HEK293T (cell line): Measurements from ENCODE around the gene FOXP4.
A peak's percentile ranks its signal among the peaks of the same experiment; 100 is the strongest.

Experiments
- CTCF ChIA-PET: fragments of 350-600 bp; formaldehyde crosslinking; extraction: SDS; loops from one replicate; lab custom pipeline; 2021; ENCODE audit warnings: antibody characterized with exemption, inconsistent platforms; lab: Yijun Ruan, JAX
- POLR2A ChIA-PET: fragments of 350-600 bp; formaldehyde crosslinking; extraction: SDS; loops from one replicate; lab custom pipeline; 2020; ENCODE audit warnings: antibody characterized with exemption, inconsistent platforms; lab: Yijun Ruan, JAX
- DNase-seq: peaks from one replicate; pipeline ENCODE4 v3.0.0; 2012; ENCODE audit warnings: mixed read lengths; ENCODE audit errors: extremely low spot score
- ARNT ChIP-seq: fragments of 450-650 bp; IDR thresholded peaks from 2 replicates; pipeline ENCODE4 v1.6.1; 2017; ENCODE audit warnings: mild to moderate bottlenecking
- BHLHE40 ChIP-seq: fragments of 450-650 bp; IDR thresholded peaks from 2 replicates; pipeline ENCODE4 v1.6.1; 2016; ENCODE audit warnings: mild to moderate bottlenecking, moderate library complexity, borderline replicate concordance
- CTBP1 ChIP-seq: fragments of 450-650 bp; IDR thresholded peaks from 2 replicates; pipeline ENCODE4 v1.6.1; 2016; ENCODE audit warnings: borderline replicate concordance
- ELF4 ChIP-seq: fragments of 450-650 bp; IDR thresholded peaks from 2 replicates; pipeline ENCODE4 v1.6.1; 2017; ENCODE audit warnings: antibody characterized with exemption
- FOXA1 ChIP-seq: fragments of 450-650 bp; IDR thresholded peaks from 2 replicates; pipeline ENCODE4 v1.6.1; 2016; ENCODE audit warnings: mild to moderate bottlenecking
- FOXK2 ChIP-seq: fragments of 450-650 bp; IDR thresholded peaks from 2 replicates; pipeline ENCODE4 v1.6.1; 2016; ENCODE audit warnings: mild to moderate bottlenecking
- FOXM1 ChIP-seq: fragments of 450-650 bp; IDR thresholded peaks from 2 replicates; pipeline ENCODE4 v1.6.1; 2017; ENCODE audit warnings: mild to moderate bottlenecking, borderline replicate concordance
- HDGF ChIP-seq: fragments of 450-650 bp; IDR thresholded peaks from 2 replicates; pipeline ENCODE4 v1.6.1; 2017; ENCODE audit warnings: antibody characterized with exemption, borderline replicate concordance
- L3MBTL2 ChIP-seq: fragments of 450-650 bp; conservative IDR thresholded peaks from 2 replicates; pipeline ENCODE4 v1.6.1; 2016; ENCODE audit warnings: mild to moderate bottlenecking
- LEF1 ChIP-seq: fragments of 450-650 bp; IDR thresholded peaks from 2 replicates; pipeline ENCODE4 v1.6.1; 2017; ENCODE audit warnings: mild to moderate bottlenecking, borderline replicate concordance
- NFRKB ChIP-seq: fragments of 450-650 bp; IDR thresholded peaks from 2 replicates; pipeline ENCODE4 v1.6.1; 2016; ENCODE audit warnings: mild to moderate bottlenecking, moderate library complexity
- PKNOX1 ChIP-seq: fragments of 450-650 bp; IDR thresholded peaks from 2 replicates; pipeline ENCODE4 v1.6.1; 2016
- SP1 ChIP-seq: fragments of 450-650 bp; IDR thresholded peaks from 2 replicates; pipeline ENCODE4 v1.6.1; 2017
- SUZ12 ChIP-seq: fragments of 450-650 bp; IDR thresholded peaks from 2 replicates; pipeline ENCODE4 v1.6.1; 2016; ENCODE audit warnings: mild to moderate bottlenecking
- TARDBP ChIP-seq: fragments of 450-650 bp; IDR thresholded peaks from 2 replicates; pipeline ENCODE4 v1.6.1; 2016
- ZNF384 ChIP-seq: fragments of 450-650 bp; IDR thresholded peaks from 2 replicates; pipeline ENCODE4 v1.6.1; 2016

Gene FOXP4

DNA sequence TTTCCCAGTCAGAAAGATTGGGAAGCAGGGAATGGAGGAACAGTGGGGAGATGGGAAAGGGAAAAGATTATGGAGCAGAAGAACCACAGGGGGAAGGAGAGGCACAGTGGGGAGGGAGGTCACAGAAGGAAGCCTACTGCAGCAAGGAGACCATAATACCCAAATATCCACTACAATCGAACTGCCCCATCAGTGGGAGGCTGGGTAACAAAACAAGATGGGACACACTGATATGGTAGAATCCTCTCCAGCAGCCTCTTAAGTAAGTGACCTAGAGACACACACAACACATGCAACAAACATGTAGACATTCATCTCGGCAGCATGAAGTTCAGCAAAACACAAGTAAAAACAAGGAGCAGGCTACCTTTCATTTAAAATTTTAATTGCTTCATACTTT is 4.8 kb upstream of the FOXP4 start:
- DNase-seq: no peak
- POLR2A ChIA-PET: no interaction called here
- TF ChIP-seq ARNT: no peak
- no peak for TF ChIP-seq FOXK2
- TF ChIP-seq CTBP1: no peak
- TF ChIP-seq L3MBTL2: no peak
- TF ChIP-seq SP1: no peak
- TF ChIP-seq NFRKB: no peak
- no peak for TF ChIP-seq TARDBP
- TF ChIP-seq LEF1: no peak
- TF ChIP-seq FOXM1: no peak
- TF ChIP-seq PKNOX1: no peak
- no peak for TF ChIP-seq ELF4
- no peak for TF ChIP-seq HDGF
- TF ChIP-seq SUZ12: no peak
- TF ChIP-seq FOXA1: no peak
- TF ChIP-seq ZNF384: no peak
- TF ChIP-seq BHLHE40: no peak
- CTCF ChIA-PET: no interaction called here

DNA sequence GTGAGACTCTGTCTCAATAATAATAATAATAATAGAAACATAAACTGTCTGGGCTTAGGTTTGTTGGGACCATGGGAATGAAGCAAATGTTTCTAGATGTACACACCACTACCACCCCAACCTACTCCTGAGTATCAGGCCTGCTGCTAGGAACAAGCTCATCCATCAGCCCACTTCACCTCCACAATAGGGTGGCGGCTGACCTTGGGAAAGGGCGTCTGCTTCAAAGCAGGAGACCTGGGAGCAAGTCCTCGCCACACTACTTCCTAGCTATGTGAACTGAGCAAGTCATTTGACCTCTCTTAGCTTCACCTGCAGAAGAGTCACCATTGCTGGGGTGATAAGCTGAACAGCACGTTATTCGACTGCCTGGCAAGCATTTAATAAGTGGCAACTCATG is 3.1 kb upstream of the FOXP4 start:
- CTCF ChIA-PET: no interaction called here

DNA sequence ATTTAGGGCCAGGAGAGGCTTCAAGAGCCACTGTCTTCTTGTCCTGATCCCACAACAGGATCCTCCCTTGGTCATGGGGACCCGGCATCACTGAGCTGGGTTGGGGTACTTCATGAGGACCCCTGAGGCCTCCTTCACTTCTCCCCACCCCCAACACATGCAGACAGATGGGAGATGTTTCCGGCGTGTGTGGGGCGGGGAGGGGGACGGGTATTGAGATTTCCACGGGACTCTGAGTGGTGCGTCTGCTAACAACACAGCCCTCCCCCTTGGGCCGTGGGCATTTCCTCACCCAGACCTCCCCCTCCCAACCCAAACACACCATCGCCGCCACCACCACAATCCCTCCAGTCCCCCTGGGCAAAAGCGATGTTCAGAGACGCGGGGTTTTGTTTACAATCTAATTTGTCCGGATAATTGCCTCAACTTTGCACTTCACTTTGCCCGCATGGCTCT is 906 bp upstream of the FOXP4 start:
- DNase-seq: no peak
- ChIA-PET POLR2A (no interaction called here), CTCF (interaction anchor here (0.6 kb wide), 1 partner anchor 9 kb away, joined by 3 read pairs; no protein-coding TSS in a partner anchor)
- TF ChIP-seq ELF4: no peak
- no peak for TF ChIP-seq HDGF
- TF ChIP-seq ARNT: no peak

More for the DNA sequence above, 3.1 kb upstream of the FOXP4 start:
- POLR2A ChIA-PET: interaction anchor here (0.9 kb wide), 1 partner anchor 37 kb away, joined by 3 read pairs; no protein-coding TSS in a partner anchor
- no peak for DNase-seq
- TF ChIP-seq PKNOX1 (no peak), NFRKB (no peak), SUZ12 (no peak), L3MBTL2 (no peak), FOXK2 (no peak), CTBP1 (no peak), SP1 (no peak), TARDBP (no peak), ZNF384 (no peak), LEF1 (no peak), ARNT (no peak), ELF4 (no peak), FOXM1 (no peak), BHLHE40 (no peak), FOXA1 (no peak)

DNA sequence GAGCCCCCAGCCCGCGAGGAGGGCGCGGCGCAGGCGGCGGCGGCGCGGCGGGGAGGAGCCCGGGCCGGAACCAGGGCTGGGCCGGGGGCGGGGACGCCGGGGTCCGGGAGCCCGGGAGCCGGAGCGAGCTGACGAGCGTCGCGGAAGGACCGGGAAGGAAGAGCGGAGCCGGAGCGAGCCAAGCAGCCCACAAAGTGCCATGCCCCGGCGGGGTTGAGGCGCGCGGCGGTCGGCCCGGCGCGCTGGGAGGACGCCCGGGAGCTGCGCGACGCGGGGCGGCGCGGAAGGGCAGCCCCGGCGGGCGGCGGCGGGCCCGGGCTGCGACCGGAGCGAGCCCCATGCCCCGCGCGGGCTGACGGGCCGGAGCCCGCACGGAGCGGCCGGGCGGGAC is 289 bp downstream of the FOXP4 start:
- ChIA-PET POLR2A (interaction anchor here (1.0 to 1.4 kb wide), 2 partner anchors 30 to 41 kb away, joined by 3 read pairs; no protein-coding TSS in a partner anchor), CTCF (no interaction called here)

GRCh38 chr6:41546866-41547798 is 951 bp downstream of the FOXP4 start:
- DNase-seq: peak; percentile 52
- ChIA-PET POLR2A (interaction anchor here (1.0 to 1.4 kb wide), 2 partner anchors 30 to 40 kb away, joined by 3 read pairs; no protein-coding TSS in a partner anchor), CTCF (interaction anchor here (0.5 kb wide), 1 partner anchor 124 kb away, joined by 4 read pairs; no protein-coding TSS in a partner anchor)
- TF ChIP-seq TARDBP (no peak), FOXK2 (no peak), HDGF (no peak), BHLHE40 (no peak), ELF4 (no peak), L3MBTL2 (no peak), FOXM1 (no peak), CTBP1 (no peak)

More for the DNA sequence above, 289 bp downstream of the FOXP4 start:
- DNase-seq: peak; percentile 36
- TF ChIP-seq BHLHE40 (no peak), FOXA1 (no peak), CTBP1 (no peak), FOXM1 (no peak), PKNOX1 (no peak), SUZ12 (no peak), LEF1 (no peak), TARDBP (no peak)

GRCh38 chr6:41547799-41548097 is 1.6 kb downstream of the FOXP4 start:
- ChIA-PET POLR2A (interaction anchor here (1.4 kb wide), 1 partner anchor 39 kb away, joined by 3 read pairs; no protein-coding TSS in a partner anchor), CTCF (interaction anchor here (0.5 to 0.9 kb wide), 2 partner anchors 124 to 270 kb away, joined by 4 read pairs; no protein-coding TSS in a partner anchor)
- TF ChIP-seq HDGF (no peak), BHLHE40 (no peak), FOXA1 (no peak), ELF4 (no peak), TARDBP (no peak), NFRKB (no peak), FOXK2 (no peak), PKNOX1 (no peak), LEF1 (no peak), SP1 (no peak), FOXM1 (no peak), ARNT (no peak)
- DNase-seq: no peak
